GM23338 (cell line): ENCODE results near the gene AKAP13. TPM values are rescaled to one million over a fixed set of nuclear protein-coding genes. Genes with fewer than 3 reads are reported as not detected.

Source experiments
- ATAC-seq: fragments of 200-7000 bp; cut with Tn5 transposase; 3 replicates; pipeline ENCODE4 v1.9.1; 2020
- DNase-seq: peaks from one replicate; pipeline ENCODE4 v3.0.0-alpha.2; 2015; ENCODE audit warnings: low spot score
- H2AFZ ChIP-seq: fragments of 200-600 bp; sonication (generic); 2 replicates; pipeline ENCODE4 v1.8.0; 2016; ENCODE audit warnings: antibody characterized with exemption, mild to moderate bottlenecking, moderate library complexity
- H3F3A ChIP-seq: fragments of 200-600 bp; sonication (generic); replicated peaks from 2 replicates; pipeline ENCODE4 v1.8.0; 2017; ENCODE audit warnings: antibody characterized with exemption, mixed run types, low read depth
- H3K27ac ChIP-seq: fragments of 200-600 bp; sonication (generic); 2 replicates; pipeline ENCODE4 v1.6.1; 2016; ENCODE audit warnings: low read depth
- H3K27me3 ChIP-seq: fragments of 200-600 bp; sonication (generic); 2 replicates; pipeline ENCODE4 v1.8.0; 2016; ENCODE audit warnings: mild to moderate bottlenecking, mixed run types, moderate library complexity; ENCODE audit not compliant: insufficient read depth
- H3K36me3 ChIP-seq: fragments of 200-600 bp; sonication (generic); 2 replicates; pipeline ENCODE4 v1.8.0; 2016; ENCODE audit warnings: mild to moderate bottlenecking; ENCODE audit not compliant: insufficient read depth
- H3K4me1 ChIP-seq: fragments of 200-600 bp; sonication (generic); 2 replicates; pipeline ENCODE4 v1.8.0; 2016; ENCODE audit warnings: mild to moderate bottlenecking, moderate library complexity; ENCODE audit not compliant: insufficient read depth
- H3K4me2 ChIP-seq: fragments of 200-600 bp; sonication (generic); 2 replicates; pipeline ENCODE4 v1.7.1; 2017; ENCODE audit warnings: mixed run types
- H3K4me3 ChIP-seq: fragments of 200-600 bp; sonication (generic); 2 replicates; pipeline ENCODE4 v1.6.1; 2016; ENCODE audit warnings: mixed run types
- H3K79me2 ChIP-seq: fragments of 200-600 bp; sonication (generic); replicated peaks from 2 replicates; pipeline ENCODE4 v1.8.0; 2017; ENCODE audit warnings: mild to moderate bottlenecking; ENCODE audit not compliant: insufficient read depth
- H3K9me2 ChIP-seq: fragments of 200-600 bp; sonication (generic); 2 replicates; pipeline ENCODE4 v1.8.0; 2017; ENCODE audit not compliant: insufficient read depth
- H4K20me1 ChIP-seq: fragments of 200-600 bp; sonication (generic); replicated peaks from 2 replicates; pipeline ENCODE4 v1.8.0; 2017; ENCODE audit warnings: mild to moderate bottlenecking; ENCODE audit not compliant: insufficient read depth
- H3K27ac Mint-ChIP-seq: 2 replicates; pipeline ENCODE4 v1.8.0; 2020; ENCODE audit warnings: inconsistent platforms, mild to moderate bottlenecking, moderate library complexity, mixed read lengths
- H3K27me3 Mint-ChIP-seq: 3 replicates; pipeline ENCODE4 v1.8.0; 2022; ENCODE audit warnings: low read depth, mild to moderate bottlenecking, moderate library complexity, mixed read lengths, inconsistent platforms; ENCODE audit not compliant: insufficient read depth, poor library complexity
- H3K36me3 Mint-ChIP-seq: 3 replicates; pipeline ENCODE4 v1.8.0; 2021; ENCODE audit warnings: low read depth, mild to moderate bottlenecking, inconsistent platforms, moderate library complexity, mixed read lengths
- H3K4me1 Mint-ChIP-seq: 3 replicates; pipeline ENCODE4 v1.8.0; 2020; ENCODE audit warnings: mild to moderate bottlenecking, inconsistent platforms, mixed read lengths
- H3K4me3 Mint-ChIP-seq: 3 replicates; pipeline ENCODE4 v1.8.0; 2021; ENCODE audit warnings: moderate library complexity, mild to moderate bottlenecking, inconsistent platforms, mixed read lengths
- H3K9me3 Mint-ChIP-seq: 3 replicates; pipeline ENCODE4 v1.8.0; 2020; ENCODE audit warnings: moderate library complexity, mild to moderate bottlenecking, inconsistent platforms, mixed read lengths
- CREB1 ChIP-seq: fragments of 250-450 bp; sonication (Bioruptor Pico); IDR thresholded peaks from 2 replicates; pipeline ENCODE4 v1.5.0; 2020; ENCODE audit warnings: low read depth, mild to moderate bottlenecking, moderate library complexity
- ETS1 ChIP-seq: IDR thresholded peaks from 2 replicates; pipeline ENCODE4 v1.6.1; 2016; ENCODE audit warnings: antibody characterized with exemption
- EZH2 ChIP-seq: fragments of 200-600 bp; sonication (generic); IDR thresholded peaks from one replicate; pipeline ENCODE4 v1.8.0; 2017; ENCODE audit warnings: antibody characterized with exemption, mild to moderate bottlenecking, low read depth; ENCODE audit not compliant: unreplicated experiment
- EZH2phosphoT487 ChIP-seq: fragments of 200-600 bp; sonication (generic); IDR thresholded peaks from one replicate; pipeline ENCODE4 v1.8.1; 2018; ENCODE audit warnings: antibody characterized with exemption; ENCODE audit not compliant: unreplicated experiment
- JUNB ChIP-seq: IDR thresholded peaks from one replicate; pipeline ENCODE4 v1.6.1; 2016; ENCODE audit warnings: antibody characterized with exemption; ENCODE audit not compliant: unreplicated experiment
- NANOG ChIP-seq: IDR thresholded peaks from 2 replicates; pipeline ENCODE4 v1.6.1; 2016; ENCODE audit warnings: antibody characterized with exemption, borderline replicate concordance
- POLR2AphosphoS5 ChIP-seq: IDR thresholded peaks from 2 replicates; pipeline ENCODE4 v1.6.1; 2016; ENCODE audit warnings: antibody characterized with exemption, low read depth
- STAT1 ChIP-seq: IDR thresholded peaks from one replicate; pipeline ENCODE4 v1.6.1; 2016; ENCODE audit warnings: antibody characterized with exemption; ENCODE audit not compliant: unreplicated experiment
- ZNF114 ChIP-seq: fragments of 250-450 bp; sonication (Bioruptor Pico); IDR thresholded peaks from 2 replicates; pipeline ENCODE4 v1.5.0; 2020; ENCODE audit warnings: mild to moderate bottlenecking, moderate library complexity
- ZNF331 ChIP-seq: fragments of 250-450 bp; sonication (Bioruptor Pico); IDR thresholded peaks from 2 replicates; pipeline ENCODE4 v1.5.0; 2020; ENCODE audit warnings: low read depth, mild to moderate bottlenecking, moderate library complexity
- ZNF462 ChIP-seq: fragments of 250-450 bp; sonication (Bioruptor Pico); IDR thresholded peaks from 2 replicates; pipeline ENCODE4 v1.5.0; 2020; ENCODE audit warnings: mild to moderate bottlenecking, moderate library complexity
- polyA plus RNA-seq: library from polyadenylated mRNA; unstranded; fragments of >200 nt; fragmentation: Nextera tagmentation; extraction: Ambion mirVana; gene quantifications from 2 replicates; pipeline ENCODE4 v1.2.1, GENCODE V29; 2016
- total RNA-seq: library from RNA; depleted of rRNA; stranded (reverse); fragments of >200 nt; shearing (Covaris generic); gene quantifications from 2 replicates; pipeline ENCODE4 v1.2.3, GENCODE V29; 2014
- TF ChIP-seq, protein P1 (sequence below): IDR thresholded peaks from one replicate; pipeline ENCODE4 v1.6.1; 2018; ENCODE audit warnings: antibody characterized with exemption; ENCODE audit not compliant: unreplicated experiment
- TF ChIP-seq, protein P2 (sequence below), 2 experiments: fragments of 200-600 bp in 1 of 2; sonication (generic) in 1 of 2; conservative IDR thresholded peaks; 2 replicates each; pipeline versions ENCODE4 v1.5.1 to v1.6.1; 2016 to 2017; ENCODE audit warnings: antibody characterized with exemption in 2 of 2, low read depth in 2 of 2, mild to moderate bottlenecking in 2 of 2, moderate library complexity in 1 of 2

Gene AKAP13
- total and polyA plus RNA-seq, 2 experiments from 2014 or later, result 46.2 to 60.7 TPM

DNA sequence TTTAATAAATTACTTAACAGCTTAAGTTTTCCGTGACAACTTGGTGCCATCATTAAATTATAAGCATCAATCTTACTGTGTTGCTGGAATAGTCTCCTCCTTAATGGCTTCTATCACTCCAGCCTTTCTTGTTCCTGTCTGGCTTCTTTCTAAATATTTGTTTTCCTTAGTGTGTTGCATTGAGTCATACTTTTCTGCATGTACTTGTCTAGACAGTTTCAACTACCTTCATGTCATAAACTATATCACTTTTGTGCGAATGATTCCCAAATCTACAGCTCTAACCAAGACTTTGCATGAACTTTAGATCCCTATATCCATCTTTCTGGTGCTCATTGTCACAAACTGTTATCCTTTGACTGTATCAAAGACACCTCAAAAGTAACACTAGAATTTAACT is 78.4 kb downstream of the AKAP13 start:
- no peak overlapping the region for H3K4me2 ChIP-seq
- no peaks in the 10 kb centered on the region for H3K27me3 ChIP-seq
- H3K36me3 ChIP-seq, result no peaks in the 10 kb centered on the region
- H3K27ac ChIP-seq, result no peak overlapping the region
- Mint-ChIP-seq H3K27ac (no peak overlapping the region), H3K4me3 (no peak overlapping the region), H3K9me3 (no peaks in the 10 kb centered on the region), H3K27me3 (peaks cover 2% of the 10 kb centered on the region), H3K4me1 (peaks cover 46% of the 10 kb centered on the region), H3K36me3 (peaks cover 4% of the 10 kb centered on the region; the same call in 1 of the 3 replicates)
- H3K4me3 ChIP-seq, result no peak overlapping the region
- peaks cover 20% of the 10 kb centered on the region for H3K4me1 ChIP-seq
- H3F3A ChIP-seq, result no peaks in the 10 kb centered on the region
- TF ChIP-seq ETS1 (no peak), NANOG (no peak), ZNF462 (no peak), JUNB (no peak), EZH2phosphoT487 (no peak), CREB1 (CRISPR knock-in tag) (no peak), POLR2AphosphoS5 (no peak), ZNF114 (CRISPR knock-in tag) (no peak), ZNF331 (no peak), EZH2 (no peak), STAT1 (no peak)
- TF ChIP-seq, protein P1, sequence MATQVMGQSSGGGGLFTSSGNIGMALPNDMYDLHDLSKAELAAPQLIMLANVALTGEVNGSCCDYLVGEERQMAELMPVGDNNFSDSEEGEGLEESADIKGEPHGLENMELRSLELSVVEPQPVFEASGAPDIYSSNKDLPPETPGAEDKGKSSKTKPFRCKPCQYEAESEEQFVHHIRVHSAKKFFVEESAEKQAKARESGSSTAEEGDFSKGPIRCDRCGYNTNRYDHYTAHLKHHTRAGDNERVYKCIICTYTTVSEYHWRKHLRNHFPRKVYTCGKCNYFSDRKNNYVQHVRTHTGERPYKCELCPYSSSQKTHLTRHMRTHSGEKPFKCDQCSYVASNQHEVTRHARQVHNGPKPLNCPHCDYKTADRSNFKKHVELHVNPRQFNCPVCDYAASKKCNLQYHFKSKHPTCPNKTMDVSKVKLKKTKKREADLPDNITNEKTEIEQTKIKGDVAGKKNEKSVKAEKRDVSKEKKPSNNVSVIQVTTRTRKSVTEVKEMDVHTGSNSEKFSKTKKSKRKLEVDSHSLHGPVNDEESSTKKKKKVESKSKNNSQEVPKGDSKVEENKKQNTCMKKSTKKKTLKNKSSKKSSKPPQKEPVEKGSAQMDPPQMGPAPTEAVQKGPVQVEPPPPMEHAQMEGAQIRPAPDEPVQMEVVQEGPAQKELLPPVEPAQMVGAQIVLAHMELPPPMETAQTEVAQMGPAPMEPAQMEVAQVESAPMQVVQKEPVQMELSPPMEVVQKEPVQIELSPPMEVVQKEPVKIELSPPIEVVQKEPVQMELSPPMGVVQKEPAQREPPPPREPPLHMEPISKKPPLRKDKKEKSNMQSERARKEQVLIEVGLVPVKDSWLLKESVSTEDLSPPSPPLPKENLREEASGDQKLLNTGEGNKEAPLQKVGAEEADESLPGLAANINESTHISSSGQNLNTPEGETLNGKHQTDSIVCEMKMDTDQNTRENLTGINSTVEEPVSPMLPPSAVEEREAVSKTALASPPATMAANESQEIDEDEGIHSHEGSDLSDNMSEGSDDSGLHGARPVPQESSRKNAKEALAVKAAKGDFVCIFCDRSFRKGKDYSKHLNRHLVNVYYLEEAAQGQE, result no peak
- TF ChIP-seq, protein P2, sequence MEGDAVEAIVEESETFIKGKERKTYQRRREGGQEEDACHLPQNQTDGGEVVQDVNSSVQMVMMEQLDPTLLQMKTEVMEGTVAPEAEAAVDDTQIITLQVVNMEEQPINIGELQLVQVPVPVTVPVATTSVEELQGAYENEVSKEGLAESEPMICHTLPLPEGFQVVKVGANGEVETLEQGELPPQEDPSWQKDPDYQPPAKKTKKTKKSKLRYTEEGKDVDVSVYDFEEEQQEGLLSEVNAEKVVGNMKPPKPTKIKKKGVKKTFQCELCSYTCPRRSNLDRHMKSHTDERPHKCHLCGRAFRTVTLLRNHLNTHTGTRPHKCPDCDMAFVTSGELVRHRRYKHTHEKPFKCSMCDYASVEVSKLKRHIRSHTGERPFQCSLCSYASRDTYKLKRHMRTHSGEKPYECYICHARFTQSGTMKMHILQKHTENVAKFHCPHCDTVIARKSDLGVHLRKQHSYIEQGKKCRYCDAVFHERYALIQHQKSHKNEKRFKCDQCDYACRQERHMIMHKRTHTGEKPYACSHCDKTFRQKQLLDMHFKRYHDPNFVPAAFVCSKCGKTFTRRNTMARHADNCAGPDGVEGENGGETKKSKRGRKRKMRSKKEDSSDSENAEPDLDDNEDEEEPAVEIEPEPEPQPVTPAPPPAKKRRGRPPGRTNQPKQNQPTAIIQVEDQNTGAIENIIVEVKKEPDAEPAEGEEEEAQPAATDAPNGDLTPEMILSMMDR (conservative IDR thresholded peaks at IDR 0.05; ENCODE audit: low read depth in 2 of 2), result no peak
- H4K20me1 ChIP-seq, result peaks cover 16% of the 10 kb centered on the region; the same call in 1 of the 2 replicates
- DNase-seq, result no peak
- H3K79me2 ChIP-seq, result peaks cover 95% of the 10 kb centered on the region
- H2AFZ ChIP-seq, result no peak overlapping the region
- ATAC-seq, result no peak
- H3K9me2 ChIP-seq, result peaks cover 3% of the 10 kb centered on the region; the same call in 1 of the 2 replicates
